ENCODE measurements around the gene BANF2.
"Not testable (repeated sequence)": the region's sequence is repeated elsewhere in the genome, so short reads cannot be mapped to it uniquely, and the experiment has no call there.

Gene BANF2

DNA sequence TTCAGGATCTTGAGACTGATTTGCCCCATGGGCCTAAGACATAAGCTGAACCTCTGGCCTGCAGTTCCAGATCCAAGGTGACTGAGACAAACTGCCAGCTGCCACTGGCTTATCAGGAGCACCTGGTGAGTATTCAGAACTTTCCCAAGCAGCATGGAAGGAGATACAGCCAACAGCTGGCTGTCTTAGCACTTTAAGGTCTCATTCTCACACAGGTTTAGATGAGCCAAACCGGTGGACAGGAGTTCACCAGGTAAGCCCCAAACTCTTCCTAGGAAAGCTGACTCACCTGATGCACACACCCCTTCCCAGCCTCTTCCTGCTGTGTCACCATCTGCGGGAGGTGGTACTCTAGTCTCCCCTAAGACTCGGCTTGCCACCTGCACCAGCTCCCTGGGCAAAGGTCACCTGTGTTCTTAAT, at the start of gene BANF2:
Gene BANF2 (plus strand): TSS at position 36 of the 421 bp plus-strand sequence. CDS start 25,060 bp downstream, outside the sequence.
- no peak for DNase-seq

DNA sequence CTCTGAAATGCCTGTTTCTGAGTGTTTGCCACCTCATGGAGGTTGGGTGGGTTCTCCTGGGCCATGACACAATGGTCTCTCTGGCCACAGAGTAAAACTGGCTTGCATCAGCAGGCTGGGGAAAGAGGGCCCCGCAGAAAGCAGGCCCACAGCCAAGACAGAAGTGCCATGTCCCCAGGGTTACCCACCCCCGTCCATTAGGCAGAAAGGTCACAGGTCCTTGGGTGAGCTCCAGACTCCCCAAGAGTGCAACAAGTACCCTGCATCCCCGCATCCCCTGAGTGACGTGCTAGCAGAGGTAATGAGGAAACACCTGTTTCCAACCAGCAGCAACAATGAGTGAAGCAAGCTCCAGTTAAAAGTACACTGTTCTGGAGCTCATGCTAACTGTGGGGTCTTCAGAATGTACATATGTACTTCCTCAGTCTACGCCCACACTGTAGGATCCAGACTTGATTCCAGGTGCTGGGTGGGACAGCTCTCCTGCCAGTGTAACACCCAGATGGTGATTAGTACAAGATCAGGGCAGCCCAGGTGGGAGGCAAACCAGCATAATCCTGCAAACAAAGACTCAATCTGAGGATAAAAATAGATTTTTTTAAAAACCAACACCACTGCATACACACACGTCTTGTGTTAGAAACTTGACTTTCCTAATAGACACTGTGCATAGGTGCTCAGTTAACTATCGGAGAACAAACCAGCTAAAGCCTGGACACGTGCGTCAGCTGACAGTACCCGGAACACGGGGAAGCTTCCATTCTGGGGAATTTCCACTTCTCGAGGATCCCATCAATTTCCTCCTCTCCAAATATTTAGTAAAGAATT, 49.3 kb upstream of the BANF2 start:
- DNase-seq, result no peak

DNA sequence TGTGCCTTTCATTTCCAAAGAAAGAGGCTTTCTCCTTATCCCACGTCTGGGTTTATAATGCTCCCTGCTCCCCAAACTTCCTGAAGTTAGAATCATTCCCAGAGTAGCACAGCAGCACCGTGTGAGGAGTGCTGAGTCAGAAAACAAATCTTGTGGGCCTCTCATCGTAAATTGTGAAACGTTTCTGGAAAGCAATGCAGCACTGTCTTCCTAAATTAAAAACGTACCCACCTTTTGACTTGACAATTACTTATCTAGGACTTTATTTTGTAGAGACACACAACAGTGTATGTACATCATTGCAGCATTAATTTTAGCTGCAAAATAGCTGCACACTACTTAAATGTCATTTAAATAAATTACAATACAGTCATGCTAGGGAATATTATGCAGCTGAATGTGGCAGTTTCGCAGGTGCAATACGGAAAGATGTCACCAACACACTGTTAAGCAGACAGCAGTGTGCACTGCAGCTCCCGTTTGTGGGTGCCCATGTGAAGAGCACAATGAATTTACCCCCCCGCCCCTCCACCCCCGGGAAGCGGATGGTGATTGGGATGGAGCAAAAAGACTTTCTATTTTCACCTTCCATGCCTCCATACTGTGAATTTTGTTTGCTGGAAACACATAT, 48.5 kb upstream of the BANF2 start:
- DNase-seq, result no peak

GRCh38 chr20:17651760-17652388, 47.9 kb upstream of the BANF2 start:
- no peak for DNase-seq

GRCh38 chr20:17652411-17652810, 47.4 kb upstream of the BANF2 start:
- DNase-seq, result no peak

DNA sequence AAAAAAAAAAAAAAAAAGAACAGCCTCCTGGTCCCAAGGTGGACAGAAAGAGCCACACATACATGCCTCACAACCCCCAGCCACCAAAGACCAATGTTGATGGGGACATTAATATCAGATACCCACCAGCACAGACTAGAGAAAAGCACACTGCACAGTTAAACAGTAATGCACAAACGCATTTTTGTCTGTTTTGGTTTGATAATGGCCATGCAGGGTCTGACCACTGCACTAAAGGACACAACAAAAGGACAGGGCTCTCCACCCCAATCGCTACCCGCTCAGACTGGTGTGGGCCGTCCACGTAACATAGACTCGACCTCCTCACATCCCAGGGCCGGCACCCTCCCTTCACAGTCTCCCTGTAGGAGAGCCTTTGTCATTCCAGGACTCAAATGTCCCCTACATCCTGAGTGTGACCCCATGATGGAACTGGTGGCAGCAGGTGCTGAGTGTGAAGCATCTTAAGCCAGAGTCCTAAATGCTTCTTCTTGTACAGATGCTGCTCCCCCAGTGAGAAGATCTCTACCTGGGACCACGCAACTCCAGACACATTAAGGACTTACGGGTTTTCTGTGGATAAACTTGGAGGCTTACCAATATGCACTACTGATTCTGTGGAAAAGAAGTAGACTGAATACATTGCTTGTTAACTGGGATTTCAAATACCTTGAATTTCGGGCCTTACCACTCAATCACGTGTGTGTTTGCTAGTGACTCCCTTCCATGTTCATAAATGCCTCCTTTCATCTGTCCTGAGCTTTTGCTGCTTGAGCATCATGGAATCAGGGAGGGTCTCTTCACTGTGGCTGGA, 45.7 kb upstream of the BANF2 start:
- no peak for DNase-seq

DNA sequence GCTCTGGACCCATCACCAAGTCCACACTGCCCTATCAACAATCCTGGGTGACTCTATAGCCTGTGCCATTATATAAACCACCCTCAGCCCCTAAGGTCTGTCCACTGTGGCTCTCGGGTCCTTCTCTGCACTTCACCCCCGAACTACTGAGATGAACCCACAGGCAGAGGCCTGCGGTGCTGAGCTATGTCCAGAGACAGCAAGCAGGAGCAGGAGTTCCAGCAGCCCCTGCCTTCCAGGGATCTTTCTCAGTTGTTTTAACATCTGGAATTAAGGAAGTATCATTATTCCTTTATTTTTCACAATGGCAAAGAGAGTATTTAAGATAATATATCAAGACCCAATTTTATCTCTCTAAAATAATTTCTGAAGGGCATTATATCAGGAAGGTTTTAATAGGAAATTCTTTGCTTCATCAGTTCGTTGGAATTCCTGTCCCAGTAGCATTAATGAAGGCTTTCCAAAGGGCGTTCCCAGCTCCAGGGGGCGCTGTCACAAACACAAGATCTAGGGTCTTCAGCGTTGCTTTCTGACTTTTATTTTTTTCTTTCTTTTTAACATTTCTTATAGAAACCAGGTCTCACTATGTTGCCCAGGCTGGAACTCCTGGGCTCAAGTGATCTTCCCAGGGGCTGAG, 45.0 kb upstream of the BANF2 start:
- no peak for DNase-seq

GRCh38 chr20:17655286-17655651, 44.5 kb upstream of the BANF2 start:
- DNase-seq, result no peak

GRCh38 chr20:17655865-17656479, 43.8 kb upstream of the BANF2 start:
- DNase-seq, result no peak

DNA sequence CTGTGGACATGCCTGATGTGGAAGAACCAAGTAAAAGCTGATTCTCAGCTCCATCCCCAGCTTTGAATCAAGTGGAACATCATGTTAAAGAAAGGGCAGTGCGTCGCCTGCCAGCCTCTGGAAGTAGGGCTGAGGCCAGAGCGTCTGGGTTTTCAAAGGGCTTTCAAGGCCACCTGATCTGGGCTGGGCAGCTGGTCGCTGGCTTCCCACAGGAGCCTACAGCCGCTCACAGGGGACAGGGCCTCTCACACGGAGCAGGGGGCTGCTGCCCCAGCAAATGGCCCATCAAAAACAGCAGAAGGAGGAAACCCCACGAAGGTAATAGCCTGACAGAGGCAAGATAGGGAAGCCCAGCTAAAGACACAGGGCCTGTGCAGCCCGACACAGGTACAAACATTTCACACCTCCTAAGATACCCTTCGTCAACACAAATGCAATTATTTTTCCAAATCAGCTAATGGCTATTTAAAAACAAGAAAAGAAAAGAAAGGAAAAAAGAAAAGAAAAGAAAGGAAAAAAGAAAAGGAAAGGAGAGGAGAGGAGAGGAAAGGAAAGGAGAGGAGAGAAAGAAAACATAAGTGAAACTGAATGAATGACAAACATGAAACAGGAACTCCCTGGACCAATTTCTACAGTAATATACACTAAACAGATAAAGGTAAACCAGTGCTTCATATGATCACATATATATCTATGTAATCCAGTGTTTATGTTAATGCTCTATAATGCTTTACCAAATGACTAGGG, 42.5 kb upstream of the BANF2 start:
- no peak for DNase-seq

DNA sequence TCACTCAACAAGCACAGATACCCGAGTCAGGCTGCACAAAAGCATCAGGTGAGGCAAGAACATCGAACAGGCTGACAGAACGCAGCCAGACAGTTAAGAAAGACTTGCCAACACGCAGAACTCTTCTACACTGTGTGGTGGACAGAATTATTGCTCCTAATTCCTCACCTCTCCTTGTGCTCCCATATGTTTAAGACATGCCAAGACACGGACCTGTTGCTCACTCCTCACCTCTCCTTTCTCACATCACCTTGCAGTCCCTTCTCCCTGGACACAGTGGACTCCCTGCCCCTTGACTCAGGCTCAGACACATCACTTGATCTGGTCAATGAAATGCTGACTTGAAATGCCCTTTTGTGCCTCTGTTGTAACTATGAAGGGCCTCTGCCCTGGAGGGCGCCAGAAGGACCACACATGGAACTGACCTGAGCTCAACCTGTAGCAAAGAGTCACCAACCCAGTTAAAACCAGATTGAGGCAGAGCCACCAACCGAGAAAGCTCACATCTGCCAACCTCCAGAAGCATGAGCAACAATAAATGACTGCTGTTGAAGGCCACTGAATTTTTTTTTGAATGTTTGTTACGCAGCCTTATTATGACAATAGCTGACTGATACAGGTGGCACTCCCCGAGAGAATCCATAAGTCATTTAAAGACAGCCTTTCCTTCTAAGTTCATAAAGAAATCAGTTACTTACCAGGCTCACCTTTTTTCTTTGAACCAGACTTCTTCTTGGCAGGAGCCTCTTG, 41.7 kb upstream of the BANF2 start:
- no peak for DNase-seq

DNA sequence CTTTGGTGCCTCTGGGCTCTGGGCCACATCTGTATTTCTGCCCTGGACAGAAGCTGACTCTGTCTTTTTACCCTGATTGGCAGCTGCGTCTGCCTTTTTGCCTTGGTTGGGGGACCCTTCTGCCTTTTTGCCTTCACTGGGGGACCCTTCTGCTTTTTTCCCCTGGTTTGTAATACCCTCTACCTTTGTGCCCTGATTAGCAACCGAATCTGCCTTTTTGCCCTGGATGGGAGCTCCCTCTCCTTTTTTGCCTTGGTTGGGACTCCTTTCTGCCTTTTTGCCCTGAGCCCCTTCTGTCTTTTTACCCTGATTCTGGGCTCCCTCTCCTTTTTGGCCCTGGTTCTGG, 41.1 kb upstream of the BANF2 start:
- DNase-seq, result no peak

DNA sequence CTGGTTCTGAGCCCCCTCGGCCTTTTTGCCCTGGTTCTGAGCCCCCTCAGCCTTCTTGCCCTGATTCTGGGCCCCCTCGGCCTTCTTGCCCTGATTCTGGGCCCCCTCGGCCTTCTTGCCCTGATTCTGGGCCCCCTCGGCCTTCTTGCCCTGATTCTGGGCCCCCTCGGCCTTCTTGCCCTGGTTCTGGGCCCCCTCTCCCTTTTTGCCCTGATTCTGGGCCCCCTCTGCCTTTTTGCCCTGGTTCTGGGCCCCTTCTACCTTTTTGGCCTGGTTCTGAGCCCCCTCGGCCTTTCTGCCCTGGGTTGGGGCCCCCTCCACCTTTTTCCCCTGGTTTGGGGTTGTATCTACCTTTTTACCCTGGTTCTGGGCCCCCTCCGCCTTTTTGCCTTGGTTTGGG, 40.4 kb upstream of the BANF2 start:
- not testable (repeated sequence) for DNase-seq

GRCh38 chr20:17659801-17660200, 40.0 kb upstream of the BANF2 start:
- DNase-seq, result no peak

GRCh38 chr20:17660667-17661066, 39.1 kb upstream of the BANF2 start:
- DNase-seq, result no peak

DNA sequence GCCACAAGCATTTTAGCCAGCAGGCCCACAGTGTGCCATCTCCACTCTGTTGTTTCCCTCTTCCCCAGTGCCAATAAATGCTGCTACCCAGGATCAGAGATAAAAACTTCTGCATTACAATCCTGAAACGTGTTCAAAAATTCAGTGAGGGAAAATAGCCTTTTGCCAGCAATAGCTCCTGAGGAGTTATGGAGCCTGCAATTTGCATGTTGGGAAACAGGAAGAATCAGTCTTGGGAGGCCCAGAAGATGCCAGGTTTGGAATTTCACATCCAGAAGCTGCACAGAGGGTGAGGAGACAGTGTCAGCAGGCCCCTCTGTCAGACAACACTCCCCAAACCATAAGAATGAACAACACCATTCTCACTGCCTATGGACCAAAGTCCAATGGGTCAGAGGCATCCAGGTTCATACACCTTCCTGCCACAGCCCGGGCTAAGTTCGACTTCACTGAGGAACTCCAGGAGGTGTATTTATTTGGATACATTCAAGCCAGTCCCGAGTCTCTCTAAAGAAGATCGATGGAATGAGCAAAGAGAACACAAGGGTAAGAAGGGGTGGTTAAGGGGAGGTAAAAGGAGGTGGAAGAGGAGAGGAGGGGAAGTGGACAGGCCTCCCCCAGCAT, 38.5 kb upstream of the BANF2 start:
- no peak for DNase-seq

- no peak for DNase-seq
Observed at GRCh38 chr20:17662333-17663039, 37.3 kb upstream of the BANF2 start.

GRCh38 chr20:17663040-17663399, 36.7 kb upstream of the BANF2 start:
- DNase-seq, result no peak

- no peak for DNase-seq
Observed at GRCh38 chr20:17663486-17663885, 36.3 kb upstream of the BANF2 start.
